GM23248 (cell line): Measurements from ENCODE around the gene HIF3A. TPM values are rescaled to one million over a fixed set of nuclear protein-coding genes. Genes with fewer than 3 reads are reported as not detected.

Source experiments
- DNase-seq: peaks from one replicate; pipeline ENCODE4 v3.0.0-alpha.2; 2015
- H2AFZ ChIP-seq: fragments of 200-600 bp; sonication (generic); 2 replicates; pipeline ENCODE4 v1.6.1; 2016; ENCODE audit warnings: antibody characterized with exemption
- H3F3A ChIP-seq: fragments of 200-600 bp; sonication (generic); 2 replicates; pipeline ENCODE4 v1.6.1; 2016; ENCODE audit warnings: mild to moderate bottlenecking, antibody characterized with exemption, mixed run types; ENCODE audit not compliant: insufficient read depth
- H3K27ac ChIP-seq: fragments of 200-600 bp; sonication (generic); 2 replicates; pipeline ENCODE4 v1.5.1; 2016; ENCODE audit warnings: mild to moderate bottlenecking
- H3K27me3 ChIP-seq: fragments of 200-600 bp; sonication (generic); replicated peaks from 2 replicates; pipeline ENCODE4 v1.6.1; 2016; ENCODE audit warnings: mild to moderate bottlenecking; ENCODE audit not compliant: insufficient read depth
- H3K36me3 ChIP-seq: fragments of 200-600 bp; sonication (generic); 2 replicates; pipeline ENCODE4 v1.6.1; 2016; ENCODE audit warnings: low read depth, mild to moderate bottlenecking
- H3K4me1 ChIP-seq: fragments of 200-600 bp; sonication (generic); 2 replicates; pipeline ENCODE4 v1.6.1; 2016; ENCODE audit warnings: mild to moderate bottlenecking; ENCODE audit not compliant: insufficient read depth
- H3K4me2 ChIP-seq: fragments of 200-600 bp; sonication (generic); one replicate; pipeline ENCODE4 v1.6.1; 2016; ENCODE audit warnings: mild to moderate bottlenecking; ENCODE audit not compliant: unreplicated experiment
- H3K4me3 ChIP-seq: fragments of 200-600 bp; sonication (generic); 2 replicates; pipeline ENCODE4 v1.5.1; 2016; ENCODE audit warnings: mild to moderate bottlenecking
- H3K79me2 ChIP-seq: fragments of 200-600 bp; sonication (generic); 2 replicates; pipeline ENCODE4 v1.6.1; 2016; ENCODE audit warnings: mild to moderate bottlenecking; ENCODE audit not compliant: insufficient read depth
- H3K9ac ChIP-seq: fragments of 200-600 bp; sonication (generic); 2 replicates; pipeline ENCODE4 v1.6.1; 2016; ENCODE audit warnings: mild to moderate bottlenecking
- H3K9me2 ChIP-seq: fragments of 200-600 bp; sonication (generic); 2 replicates; pipeline ENCODE4 v1.6.1; 2016; ENCODE audit warnings: mixed run types, mild to moderate bottlenecking, moderate library complexity; ENCODE audit not compliant: insufficient read depth
- H3K9me3 ChIP-seq: fragments of 200-600 bp; sonication (generic); one replicate; pipeline ENCODE4 v1.6.1; 2017; ENCODE audit warnings: low read depth
- H4K20me1 ChIP-seq: fragments of 200-600 bp; sonication (generic); 2 replicates; pipeline ENCODE4 v1.6.0; 2016; ENCODE audit not compliant: insufficient read depth
- EZH2 ChIP-seq: fragments of 200-600 bp; sonication (generic); IDR thresholded peaks from 2 replicates; pipeline ENCODE4 v1.6.1; 2018; ENCODE audit warnings: antibody characterized with exemption, mild to moderate bottlenecking; ENCODE audit not compliant: insufficient read depth, poor library complexity, severe bottlenecking
- EZH2phosphoT487 ChIP-seq: fragments of 200-600 bp; sonication (generic); IDR thresholded peaks from 2 replicates; pipeline ENCODE4 v1.6.1; 2018; ENCODE audit warnings: antibody characterized with exemption, moderate library complexity, mild to moderate bottlenecking, low read depth; ENCODE audit not compliant: insufficient read depth
- WGBS, 2 experiments: methylation state at CpG; one replicate each; pipeline ENCODE4 v1.1.6; 2015 to 2017; ENCODE audit warnings: low lambda C conversion rate in 2 of 2, low coverage in 1 of 2; ENCODE audit errors: missing lambda C conversion rate in 2 of 2; 5-methylcytosine and 5-hydroxymethylcytosine counted together
- in situ Hi-C: fragments of 300-500 bp; cut with MboI; formaldehyde crosslinking; loops from 2 replicates; pipeline ENCODE4 v1.15.0; 2020
- polyA plus RNA-seq: library from polyadenylated mRNA; unstranded; fragments of >200 nt; fragmentation: Nextera tagmentation; extraction: Ambion mirVana; gene quantifications from 2 replicates; pipeline ENCODE4 v1.2.1, GENCODE V29; 2016
- total RNA-seq: library from RNA; depleted of rRNA; stranded (reverse); fragments of >200 nt; shearing (Covaris generic); gene quantifications from 2 replicates; pipeline ENCODE4 v1.2.3, GENCODE V29; 2014

Gene HIF3A
- total and polyA plus RNA-seq, 2 experiments from 2014 or later: 0.20 TPM; not detected in 1

- TF ChIP-seq EZH2 (no peak), EZH2phosphoT487 (no peak)
- H3K4me3 ChIP-seq: no peak overlapping the region
- no peaks in the 10 kb centered on the region for H4K20me1 ChIP-seq
- peak overlapping the region; percentile 52 for H3K4me2 ChIP-seq
- H2AFZ ChIP-seq: no peak overlapping the region; the same call in 1 of the 2 replicates
- no peaks in the 10 kb centered on the region for H3K27me3 ChIP-seq
- H3K9me2 ChIP-seq: no peaks in the 10 kb centered on the region
- H3F3A ChIP-seq: peaks cover 12% of the 10 kb centered on the region
- no peaks in the 10 kb centered on the region for H3K79me2 ChIP-seq
- no peak overlapping the region for H3K9ac ChIP-seq
- H3K27ac ChIP-seq: peak overlapping the region; percentile 73
- peak; percentile 93 for DNase-seq
- WGBS, 2 experiments: 44 to 50% methylated on average over 2 to 6 of the region's 6 CpGs
- in situ Hi-C loops: loop anchor here (10.0 kb wide), 1 partner anchor 196 kb away; no protein-coding TSS in a partner anchor
- no peaks in the 10 kb centered on the region for H3K36me3 ChIP-seq
- no peaks in the 10 kb centered on the region for H3K9me3 ChIP-seq
- peaks cover 8% of the 10 kb centered on the region for H3K4me1 ChIP-seq
These were observed 7.8 kb upstream of the HIF3A start for GRCh38 chr19:46288896-46289588.

GRCh38 chr19:46289724-46290619 lies 6.9 kb upstream of the HIF3A start:
- Histone ChIP-seq H3K9me2 (no peaks in the 10 kb centered on the region), H3K9ac (no peak overlapping the region), H3K27me3 (no peaks in the 10 kb centered on the region), H3F3A (peaks cover 12% of the 10 kb centered on the region), H3K4me2 (peak overlapping the region; percentile 45), H2AFZ (no peak overlapping the region), H3K79me2 (no peaks in the 10 kb centered on the region), H4K20me1 (no peaks in the 10 kb centered on the region), H3K36me3 (no peaks in the 10 kb centered on the region), H3K27ac (peak overlapping the region; percentile 73), H3K9me3 (no peaks in the 10 kb centered on the region), H3K4me1 (peaks cover 8% of the 10 kb centered on the region), H3K4me3 (no peak overlapping the region)
- no peak for TF ChIP-seq EZH2phosphoT487
- no peak for TF ChIP-seq EZH2
- in situ Hi-C loops: loop anchor here (10.0 kb wide), 1 partner anchor 195 kb away; no protein-coding TSS in a partner anchor
- no peak for DNase-seq
- 69 to 74% methylated on average over 4 of the region's 4 CpGs for WGBS, 2 experiments

DNA sequence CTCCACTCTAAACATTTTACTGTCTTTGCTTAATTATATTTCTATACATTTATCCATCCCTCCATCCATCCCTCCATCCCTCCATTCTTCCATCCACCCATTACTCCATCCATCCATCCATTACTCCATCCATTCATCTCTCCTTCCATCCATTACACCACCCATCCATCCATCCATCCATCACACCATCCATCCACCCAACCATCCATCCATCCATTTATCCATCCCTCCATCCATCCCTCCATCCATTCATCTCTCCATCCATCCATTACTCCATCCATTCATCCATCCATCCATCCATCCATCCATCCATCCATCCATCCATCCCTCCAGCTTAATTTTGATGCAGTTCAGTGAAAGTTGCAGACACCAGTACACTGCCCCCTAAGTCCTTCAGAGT lies 5.0 kb upstream of the HIF3A start:
- H3K9me2 ChIP-seq: no peaks in the 10 kb centered on the region
- H3K4me3 ChIP-seq: no peak overlapping the region
- no peaks in the 10 kb centered on the region for H3K36me3 ChIP-seq
- H2AFZ ChIP-seq: no peak overlapping the region
- H3K4me2 ChIP-seq: no peak overlapping the region
- H3K9ac ChIP-seq: no peak overlapping the region
- peaks cover 8% of the 10 kb centered on the region for H3K4me1 ChIP-seq
- no peaks in the 10 kb centered on the region for H3K9me3 ChIP-seq
- in situ Hi-C loops: no loop called here
- TF ChIP-seq EZH2phosphoT487: no peak
- TF ChIP-seq EZH2: no peak
- H3K27ac ChIP-seq: no peak overlapping the region
- no peaks in the 10 kb centered on the region for H3K27me3 ChIP-seq
- no peaks in the 10 kb centered on the region for H4K20me1 ChIP-seq
- H3F3A ChIP-seq: peaks cover 12% of the 10 kb centered on the region
- DNase-seq: no peak
- no peaks in the 10 kb centered on the region for H3K79me2 ChIP-seq

- no peak for DNase-seq
- H3K4me1 ChIP-seq: peaks cover 21% of the 10 kb centered on the region
- no peak overlapping the region for H3K9ac ChIP-seq
- no peak overlapping the region for H3K4me3 ChIP-seq
- H3K36me3 ChIP-seq: no peaks in the 10 kb centered on the region
- WGBS, 2 experiments: 67 to 68% methylated on average over 6 of the region's 6 CpGs
- no peak overlapping the region for H2AFZ ChIP-seq
- no peak overlapping the region for H3K27ac ChIP-seq
- no peaks in the 10 kb centered on the region for H3K9me2 ChIP-seq
- no peaks in the 10 kb centered on the region for H4K20me1 ChIP-seq
- peaks cover 6% of the 10 kb centered on the region for H3F3A ChIP-seq
- no peaks in the 10 kb centered on the region for H3K79me2 ChIP-seq
- H3K4me2 ChIP-seq: no peak overlapping the region
- TF ChIP-seq EZH2 (no peak), EZH2phosphoT487 (no peak)
- in situ Hi-C loops: no loop called here
- H3K9me3 ChIP-seq: no peaks in the 10 kb centered on the region
- H3K27me3 ChIP-seq: no peaks in the 10 kb centered on the region
These were observed 2.3 kb upstream of the HIF3A start for GRCh38 chr19:46294494-46294893.
